Liver (tissue), 9 donors: ENCODE measurements around the gene PLLP. TPM values are rescaled to one million over a fixed set of nuclear protein-coding genes. Genes with fewer than 3 reads are reported as not detected.

Experiments
- DNase-seq: peaks from one replicate; pipeline ENCODE4 v3.0.0-alpha.2; 2017; ENCODE audit warnings: low spot score
- H3K27ac ChIP-seq, 2 donors: one replicate each; pipeline ENCODE4 v1.7.0; 2013; ENCODE audit warnings: inconsistent platforms in 2 of 2, low read length in 2 of 2, control low read depth in 1 of 2, low read depth in 1 of 2, mild to moderate bottlenecking in 1 of 2
- H3K27me3 ChIP-seq, 4 donors: one replicate each; pipeline versions ENCODE4 v1.6.1 to v1.7.0; 2013; ENCODE audit warnings: low read length in 3 of 4, inconsistent platforms in 1 of 4, mild to moderate bottlenecking in 1 of 4, moderate library complexity in 1 of 4; ENCODE audit not compliant: control insufficient read depth in 4 of 4, insufficient read depth in 4 of 4
- H3K36me3 ChIP-seq, 4 donors: one replicate each; pipeline versions ENCODE4 v1.6.1 to v1.7.0; 2013; ENCODE audit warnings: low read length in 3 of 4, mild to moderate bottlenecking in 3 of 4, low read depth in 1 of 4, moderate library complexity in 1 of 4; ENCODE audit not compliant: control insufficient read depth in 4 of 4, insufficient read depth in 3 of 4
- H3K4me1 ChIP-seq, 4 donors: one replicate each; pipeline versions ENCODE4 v1.6.1 to v1.7.0; 2013; ENCODE audit warnings: low read length in 3 of 4, mild to moderate bottlenecking in 3 of 4, moderate library complexity in 1 of 4; ENCODE audit not compliant: control insufficient read depth in 4 of 4, insufficient read depth in 4 of 4
- H3K4me3 ChIP-seq, 3 donors: one replicate each; pipeline versions ENCODE4 v1.6.1 to v1.7.0; 2013; ENCODE audit warnings: low read length in 3 of 3, control low read depth in 1 of 3, low read depth in 1 of 3, mild to moderate bottlenecking in 1 of 3
- H3K9ac ChIP-seq, 2 donors: one replicate each; pipeline ENCODE4 v1.7.0; 2013; ENCODE audit warnings: low read length in 2 of 2, mild to moderate bottlenecking in 2 of 2, moderate library complexity in 2 of 2, control low read depth in 1 of 2, low read depth in 1 of 2
- H3K9me3 ChIP-seq, 4 donors: one replicate each; pipeline versions ENCODE4 v1.6.1 to v1.7.0; 2013; ENCODE audit warnings: low read length in 3 of 4; ENCODE audit not compliant: control insufficient read depth in 4 of 4
- ATF3 ChIP-seq: IDR thresholded peaks from 2 replicates; pipeline ENCODE4 v1.6.1; 2016; ENCODE audit warnings: antibody characterized with exemption
- CTCF ChIP-seq: fragments of 150-350 bp; IDR thresholded peaks from 2 replicates; pipeline ENCODE4 v1.5.1; 2017; ENCODE audit warnings: improper control_type of control experiment, low read depth, low read length; ENCODE audit not compliant: missing input control
- EGR1 ChIP-seq, 2 donors: IDR thresholded peaks; 2 replicates each; pipeline ENCODE4 v1.6.1; 2016 to 2018; ENCODE audit warnings: antibody characterized with exemption in 2 of 2, low read depth in 2 of 2
- FOXA1 ChIP-seq: IDR thresholded peaks from 2 replicates; pipeline ENCODE4 v1.6.1; 2016; ENCODE audit warnings: antibody characterized with exemption
- FOXA2 ChIP-seq: IDR thresholded peaks from 2 replicates; pipeline ENCODE4 v1.6.1; 2016; ENCODE audit warnings: antibody characterized with exemption
- GABPA ChIP-seq, 2 donors: IDR thresholded peaks in 1 of 2; conservative IDR thresholded peaks in 1 of 2; 2 replicates each; pipeline ENCODE4 v1.6.1; 2016; ENCODE audit warnings: antibody characterized with exemption in 2 of 2, mild to moderate bottlenecking in 1 of 2, moderate library complexity in 1 of 2
- HNF4A ChIP-seq, 2 donors: conservative IDR thresholded peaks; 2 replicates each; pipeline ENCODE4 v1.6.1; 2016; ENCODE audit warnings: antibody characterized with exemption in 2 of 2, mild to moderate bottlenecking in 2 of 2
- HNF4G ChIP-seq: IDR thresholded peaks from 2 replicates; pipeline ENCODE4 v1.6.1; 2016; ENCODE audit warnings: antibody characterized with exemption
- JUND ChIP-seq, 2 donors: IDR thresholded peaks; 2 replicates each; pipeline ENCODE4 v1.6.1; 2016; ENCODE audit warnings: antibody characterized with exemption in 2 of 2
- MAX ChIP-seq: IDR thresholded peaks from 2 replicates; pipeline ENCODE4 v1.6.1; 2016; ENCODE audit warnings: antibody characterized with exemption
- NR2F2 ChIP-seq: IDR thresholded peaks from 2 replicates; pipeline ENCODE4 v1.6.1; 2016; ENCODE audit warnings: antibody characterized with exemption
- RAD21 ChIP-seq, 2 donors: IDR thresholded peaks; 2 replicates each; pipeline ENCODE4 v1.6.1; 2016; ENCODE audit warnings: antibody characterized with exemption in 2 of 2, mild to moderate bottlenecking in 2 of 2
- REST ChIP-seq: IDR thresholded peaks from 2 replicates; pipeline ENCODE4 v1.6.1; 2016; ENCODE audit warnings: antibody characterized with exemption, mild to moderate bottlenecking
- RXRA ChIP-seq, 2 donors: IDR thresholded peaks; 2 replicates each; pipeline ENCODE4 v1.6.1; 2017 to 2018; ENCODE audit warnings: antibody characterized with exemption in 2 of 2, mild to moderate bottlenecking in 1 of 2
- SP1 ChIP-seq: IDR thresholded peaks from 2 replicates; pipeline ENCODE4 v1.6.1; 2018; ENCODE audit warnings: antibody characterized with exemption, mild to moderate bottlenecking
- TAF1 ChIP-seq: conservative IDR thresholded peaks from 2 replicates; pipeline ENCODE4 v1.6.1; 2016; ENCODE audit warnings: antibody characterized with exemption, mild to moderate bottlenecking
- YY1 ChIP-seq: IDR thresholded peaks from 2 replicates; pipeline ENCODE4 v1.6.1; 2016; ENCODE audit warnings: antibody characterized with exemption, mild to moderate bottlenecking
- ZBTB33 ChIP-seq: IDR thresholded peaks from 2 replicates; pipeline ENCODE4 v1.6.1; 2016; ENCODE audit warnings: antibody characterized with exemption
- WGBS: extraction: QIAGEN DNeasy Blood & Tissue Kit; methylation state at CpG from one replicate; pipeline ENCODE4 v1.1.7; 2013; 5-methylcytosine and 5-hydroxymethylcytosine counted together
- polyA plus RNA-seq, 2 donors: library from polyadenylated mRNA; stranded (reverse) in 1 of 2; unstranded in 1 of 2; fragments of 200-250 nt in 1 of 2; fragments of >200 nt in 1 of 2; fragmentation: Nextera tagmentation in 1 of 2; extraction: Ambion mirVana in 1 of 2; gene quantifications; one replicate each; pipeline versions ENCODE4 v1.2.1 to v1.2.3, GENCODE V29; 2013 to 2015
- total RNA-seq, 2 donors: library from RNA; depleted of rRNA; stranded (reverse); fragments of >200 nt; gene quantifications; one replicate each; pipeline ENCODE4 v1.2.3, GENCODE V29; 2014
- donor health status: healthy.
- donor health status: healthy.
- donor health status: healthy.
- donor health status: healthy.
- donor health status: healthy.

Gene PLLP
- total and polyA plus RNA-seq, 4 donors = 1.4 to 5.2 (median 2.7) TPM

- H3K27ac ChIP-seq = no peak overlapping the region
- no peak for DNase-seq
- WGBS = 91% methylated on average over 8 of the region's 8 CpGs
- H3K9me3 ChIP-seq = no peaks in the 10 kb centered on the region
- no peaks in the 10 kb centered on the region for H3K36me3 ChIP-seq
- H3K4me3 ChIP-seq = no peak overlapping the region
- no peaks in the 10 kb centered on the region for H3K27me3 ChIP-seq
- H3K9ac ChIP-seq = no peak overlapping the region
- H3K4me1 ChIP-seq = peaks cover 0 to 4% (median 0%) of the 10 kb centered on the region in 4 donors
- TF ChIP-seq ATF3 = no peak
- no peak for TF ChIP-seq SP1
These were observed 20.1 kb downstream of the PLLP start for GRCh38 chr16:57264381-57264780.

GRCh38 chr16:57263541-57264351 is 20.7 kb downstream of the PLLP start:
- no peak overlapping the region for H3K4me3 ChIP-seq
- WGBS = 92% methylated on average over 18 of the region's 18 CpGs
- no peak overlapping the region for H3K9ac ChIP-seq
- no peak overlapping the region for H3K27ac ChIP-seq
- H3K4me1 ChIP-seq = peaks cover 0 to 4% (median 0%) of the 10 kb centered on the region in 4 donors
- H3K9me3 ChIP-seq = no peaks in the 10 kb centered on the region
- DNase-seq = no peak
- H3K36me3 ChIP-seq = no peaks in the 10 kb centered on the region
- TF ChIP-seq FOXA2 (no peak), FOXA1 (no peak), RXRA (IDR thresholded peaks at IDR 0.05) (no peak), ZBTB33 (no peak), SP1 (no peak), CTCF (no peak), JUND (IDR thresholded peaks at IDR 0.05) (no peak), NR2F2 (no peak), MAX (no peak), GABPA (IDR thresholded peaks at IDR 0.05 in 1 of 2, conservative IDR thresholded peaks at IDR 0.05 in 1 of 2) (no peak), RAD21 (IDR thresholded peaks at IDR 0.05) (no peak), REST (no peak), YY1 (no peak), HNF4A (conservative IDR thresholded peaks at IDR 0.05) (no peak), HNF4G (no peak), EGR1 (IDR thresholded peaks at IDR 0.05; ENCODE audit: low read depth in 2 of 2) (no peak), TAF1 (no peak), ATF3 (no peak)
- no peaks in the 10 kb centered on the region for H3K27me3 ChIP-seq
